A549 (cell line): ENCODE data around the gene BMI1. TPM values are rescaled to one million over a fixed set of nuclear protein-coding genes. Genes with fewer than 3 reads are reported as not detected.

Experiments used
- ATAC-seq, 2 experiments: fragments of 200-7000 bp in 1 of 2; fragments of >200 bp in 1 of 2; cut with Nextera tagmentation in 1 of 2; cut with Tn5 transposase in 1 of 2; 3 replicates each; pipeline versions ENCODE4 v1.8.0 to v1.9.1; 2018 to 2020; ENCODE audit warnings: mild to moderate bottlenecking in 1 of 2, moderate library complexity in 1 of 2
- CTCF ChIA-PET: fragments of 300-600 bp; sonication (Branson Sonifier 250); formaldehyde crosslinking; extraction: SDS; loops from one replicate; lab custom pipeline; 2021; ENCODE audit warnings: antibody characterized with exemption, inconsistent platforms; lab: Yijun Ruan, JAX
- POLR2A ChIA-PET: fragments of 350-600 bp; formaldehyde crosslinking; extraction: SDS; loops from one replicate; lab custom pipeline; 2021; ENCODE audit warnings: antibody characterized with exemption, inconsistent platforms; lab: Yijun Ruan, JAX
- DNase-seq, 2 experiments: peaks; one replicate each; pipeline versions ENCODE4 v3.0.0 to v3.0.0-alpha.2; 2011 to 2016; ENCODE audit warnings: low read depth in 1 of 2, low spot score in 1 of 2
- FAIRE-seq: peaks from 2 replicates; lab custom pipeline; 2011; peaks lifted over from hg19 to GRCh38; lab: Jason Lieb, UNC
- H3K27ac ChIP-seq, 2 experiments: fragments of >200 bp; sonication (Bioruptor Twin); formaldehyde crosslinking; 3 replicates each; pipeline ENCODE4 v1.5.1; 2016 to 2017
- H3K4me1 ChIP-seq: fragments of >200 bp; sonication (Bioruptor Twin); formaldehyde crosslinking; 3 replicates; pipeline ENCODE4 v1.6.1; 2016
- H3K4me2 ChIP-seq: fragments of >200 bp; sonication (Bioruptor Twin); formaldehyde crosslinking; 3 replicates; pipeline ENCODE4 v1.6.1; 2016
- H3K4me3 ChIP-seq: fragments of >200 bp; sonication (Bioruptor Twin); formaldehyde crosslinking; 3 replicates; pipeline ENCODE4 v1.5.1; 2016
- H3K9me3 ChIP-seq: fragments of >200 bp; sonication (Bioruptor Twin); formaldehyde crosslinking; 3 replicates; pipeline ENCODE4 v1.6.1; 2016
- ATOH8 ChIP-seq: fragments of 250-450 bp; sonication (Bioruptor Pico); IDR thresholded peaks from 2 replicates; pipeline ENCODE4 v1.5.0; 2020; ENCODE audit warnings: low read depth, mild to moderate bottlenecking, moderate library complexity
- BCL3 ChIP-seq: fragments of >200 bp; sonication (Bioruptor Twin); formaldehyde crosslinking; IDR thresholded peaks from 3 replicates; pipeline ENCODE4 v1.6.1; 2016
- BHLHE40 ChIP-seq: IDR thresholded peaks from 2 replicates; pipeline ENCODE4 v1.6.1; 2012; ENCODE audit warnings: low read depth, low read length, inconsistent platforms
- CBX8 ChIP-seq: fragments of 200-600 bp; sonication (generic); IDR thresholded peaks from 2 replicates; pipeline ENCODE4 v1.6.1; 2016
- CEBPB ChIP-seq, 2 experiments: fragments of >200 bp in 1 of 2; sonication (Bioruptor Twin) in 1 of 2; formaldehyde crosslinking in 1 of 2; IDR thresholded peaks; 2 replicates each; pipeline ENCODE4 v1.6.1; 2012 to 2016
- CHD4 ChIP-seq: fragments of 200-600 bp; sonication (generic); IDR thresholded peaks from 2 replicates; pipeline ENCODE4 v1.6.1; 2016; ENCODE audit warnings: antibody characterized with exemption, mild to moderate bottlenecking, borderline replicate concordance
- CTCF ChIP-seq: fragments of >200 bp; sonication (Bioruptor Twin); formaldehyde crosslinking; IDR thresholded peaks from 3 replicates; pipeline ENCODE4 v1.5.1; 2016
- EHF ChIP-seq: fragments of 250-450 bp; sonication (Bioruptor Pico); IDR thresholded peaks from 2 replicates; pipeline ENCODE4 v1.5.0; 2020; ENCODE audit warnings: mild to moderate bottlenecking
- FOSB ChIP-seq: fragments of 250-450 bp; sonication (Bioruptor Pico); IDR thresholded peaks from 2 replicates; pipeline ENCODE4 v1.5.0; 2020; ENCODE audit warnings: mild to moderate bottlenecking, moderate library complexity
- HMGXB4 ChIP-seq: fragments of 250-450 bp; sonication (Bioruptor Pico); IDR thresholded peaks from 2 replicates; pipeline ENCODE4 v1.5.0; 2021; ENCODE audit warnings: mild to moderate bottlenecking, moderate library complexity, borderline replicate concordance
- HOXA7 ChIP-seq: fragments of 250-450 bp; sonication (Bioruptor Pico); IDR thresholded peaks from 2 replicates; pipeline ENCODE4 v1.5.0; 2020; ENCODE audit warnings: mild to moderate bottlenecking, moderate library complexity
- HOXB5 ChIP-seq: fragments of 250-450 bp; sonication (Bioruptor Pico); IDR thresholded peaks from 2 replicates; pipeline ENCODE4 v1.5.0; 2020; ENCODE audit warnings: mild to moderate bottlenecking, moderate library complexity
- JUN ChIP-seq, 2 experiments: fragments of >200 bp; sonication (Bioruptor Twin); formaldehyde crosslinking; IDR thresholded peaks; 2 replicates in 1 of 2; 3 replicates in 1 of 2; pipeline ENCODE4 v1.6.1; 2016 to 2017
- KDM1A ChIP-seq: fragments of 200-600 bp; sonication (generic); IDR thresholded peaks from 2 replicates; pipeline ENCODE4 v1.6.1; 2016; ENCODE audit warnings: low read depth, mild to moderate bottlenecking
- KDM5A ChIP-seq: fragments of 200-600 bp; sonication (generic); IDR thresholded peaks from 2 replicates; pipeline ENCODE4 v1.6.1; 2016; ENCODE audit warnings: antibody characterized with exemption, mild to moderate bottlenecking
- MAX ChIP-seq: IDR thresholded peaks from 2 replicates; pipeline ENCODE4 v1.6.1; 2012
- MAZ ChIP-seq: fragments of 150-350 bp; IDR thresholded peaks from 2 replicates; pipeline ENCODE4 v1.6.1; 2014; ENCODE audit warnings: antibody characterized with exemption, low read depth, low read length, borderline replicate concordance
- NFE2L2 ChIP-seq: fragments of 150-350 bp; conservative IDR thresholded peaks from 2 replicates; pipeline ENCODE4 v1.6.1; 2014; ENCODE audit warnings: low read length
- NPAS2 ChIP-seq: fragments of 250-450 bp; sonication (Bioruptor Pico); IDR thresholded peaks from 2 replicates; pipeline ENCODE4 v1.8.0; 2022; ENCODE audit warnings: mild to moderate bottlenecking, moderate library complexity, borderline replicate concordance
- NR3C1 ChIP-seq: fragments of >200 bp; sonication (Bioruptor Twin); formaldehyde crosslinking; IDR thresholded peaks from 3 replicates; pipeline ENCODE4 v1.6.1; 2017
- POLR2A ChIP-seq: IDR thresholded peaks from 2 replicates; pipeline ENCODE4 v1.6.1; 2012; ENCODE audit warnings: mild to moderate bottlenecking, low read length
- RFX5 ChIP-seq: fragments of 450-650 bp; IDR thresholded peaks from 2 replicates; pipeline ENCODE4 v1.7.1; 2014; ENCODE audit warnings: antibody characterized with exemption, mild to moderate bottlenecking, moderate library complexity
- SMC3 ChIP-seq: fragments of >200 bp; sonication (Bioruptor Twin); formaldehyde crosslinking; IDR thresholded peaks from 3 replicates; pipeline ENCODE4 v1.6.1; 2018; ENCODE audit warnings: inconsistent platforms
- TP53 ChIP-seq: fragments of 250-450 bp; sonication (Bioruptor Pico); IDR thresholded peaks from 2 replicates; pipeline ENCODE4 v1.5.0; 2021; ENCODE audit warnings: mild to moderate bottlenecking, moderate library complexity
- ZC3H11A ChIP-seq: fragments of 450-650 bp; IDR thresholded peaks from 2 replicates; pipeline ENCODE4 v1.6.1; 2014; ENCODE audit warnings: antibody characterized with exemption, mild to moderate bottlenecking
- ZNF302 ChIP-seq: fragments of 250-450 bp; sonication (Bioruptor Pico); IDR thresholded peaks from 2 replicates; pipeline ENCODE4 v1.9.0; 2021; ENCODE audit warnings: inconsistent platforms, mild to moderate bottlenecking, moderate library complexity
- WGBS: methylation state at CpG from one replicate; pipeline ENCODE4 v1.1.6; 2017; ENCODE audit errors: missing lambda C conversion rate; 5-methylcytosine and 5-hydroxymethylcytosine counted together
- polyA plus RNA-seq, 4 experiments: library from polyadenylated mRNA; depleted of rRNA in 3 of 4; stranded (reverse); fragments of >200 nt; fragmentation: RNase III in 1 of 4; extraction: RNeasy Plus Mini Kit Qiagen cat#74134 plus additional on column Dnase treatment in 1 of 4; gene quantifications; 2 replicates in 3 of 4; 3 replicates in 1 of 4; pipeline ENCODE4 v1.2.3, GENCODE V29; 2011 to 2017

BMI1 gene
- polyA plus RNA-seq, 2 of the 4 experiments (the other 2 are of a cell fraction) = 44.4 to 77.3 TPM

- TF ChIP-seq BCL3 (peak; percentile 77; the same call in 1 of the 3 replicates), CEBPB (IDR thresholded peaks at IDR 0.05) (no peak), BHLHE40 (0 out of 2 replicates have a peak, but pooled peaks have one; percentile 7), FOSB (CRISPR knock-in tag) (no peak), MAX (peak; percentile 73), HOXB5 (no peak), TP53 (CRISPR knock-in tag) (no peak), EHF (no peak), NFE2L2 (no peak), HMGXB4 (CRISPR knock-in tag) (no peak), NR3C1 (no peak), MAZ (no peak), CHD4 (no peak), ZNF302 (no peak), CBX8 (no peak), POLR2A (peak; percentile 94), KDM1A (no peak), SMC3 (no peak), RFX5 (no peak), NPAS2 (CRISPR knock-in tag) (peak; percentile 70), HOXA7 (no peak)
These were observed 4.4 kb upstream of the BMI1 start, which contains the start of gene COMMD3 (continued) for GRCh38 chr10:22316286-22317075.

GRCh38 chr10:22317076-22317370 lies 3.9 kb upstream of the BMI1 start:
- WGBS = 13% methylated on average over 9 of the region's 9 CpGs
- Histone ChIP-seq H3K4me2 (peak overlapping the region; percentile 98), H3K9me3 (no peaks in the 10 kb centered on the region), H3K4me3 (peak overlapping the region; percentile 92), H3K4me1 (peaks cover 23% of the 10 kb centered on the region), H3K27ac (peak overlapping the region; percentile 95 to 96)
- no peak for DNase-seq
- no peak for TF ChIP-seq HMGXB4 (CRISPR knock-in tag)
- TF ChIP-seq CHD4 = no peak
- no peak for TF ChIP-seq JUN (IDR thresholded peaks at IDR 0.05)
- TF ChIP-seq TP53 (CRISPR knock-in tag) = no peak
- TF ChIP-seq CBX8 = no peak
- TF ChIP-seq ATOH8 = no peak
- TF ChIP-seq CTCF = no peak
- no peak for TF ChIP-seq ZC3H11A
- no peak for TF ChIP-seq FOSB (CRISPR knock-in tag)
- TF ChIP-seq KDM5A = no peak
- CTCF ChIA-PET = no interaction called here
- ATAC-seq = 0 out of 6 replicates have a peak, but pooled peaks of 1 of the 2 experiments have one; percentile 0
- FAIRE-seq = no peak
- POLR2A ChIA-PET = interaction anchor here (0.8 to 2.5 kb wide), 9 partner anchors 23 to 821 kb away, joined by 4 to 62 read pairs (median 8); partner anchors contain the start of gene DNAJC1
